Naive thymus-derived CD4-positive, alpha-beta T cell (primary cell): ENCODE data around the gene LONP1. TPM values are rescaled to one million over a fixed set of nuclear protein-coding genes. Genes with fewer than 3 reads are reported as not detected.
A peak's percentile ranks its signal among the peaks of the same experiment; 100 is the strongest.

Source experiments
- ATAC-seq: fragments of 150-1000 bp; cut with Tn5 transposase; 2 replicates; pipeline ENCODE4 v1.10.0; 2021; ENCODE audit warnings: mild to moderate bottlenecking, moderate library complexity
- CTCF ChIA-PET: fragments of 350-600 bp; sonication (Branson Sonifier 250); formaldehyde crosslinking; loops from one replicate; lab custom pipeline; 2021; ENCODE audit warnings: antibody characterized with exemption; lab: Charles Lee
- POLR2A ChIA-PET: fragments of 350-600 bp; sonication (Branson Sonifier 250); formaldehyde crosslinking; loops from one replicate; lab custom pipeline; 2021; ENCODE audit warnings: antibody characterized with exemption, inconsistent platforms; lab: Charles Lee
- DNase-seq, 9 donors: peaks; one replicate each; pipeline versions ENCODE4 v3.0.0 to v3.0.0-alpha.2; 2020 to 2022; ENCODE audit warnings: mixed read lengths in 1 of 9
- H3K27ac ChIP-seq: one replicate; pipeline ENCODE4 v1.7.0; 2013; ENCODE audit warnings: mild to moderate bottlenecking, low read depth, low read length, moderate library complexity
- H3K27me3 ChIP-seq, 2 donors: one replicate each; pipeline ENCODE4 v1.7.0; 2013; ENCODE audit warnings: low read length in 2 of 2, mild to moderate bottlenecking in 2 of 2, moderate library complexity in 2 of 2; ENCODE audit not compliant: control insufficient read depth in 2 of 2, insufficient read depth in 2 of 2
- H3K36me3 ChIP-seq, 3 experiments: 1 replicate in 2 of 3; 2 replicates in 1 of 3; pipeline ENCODE4 v1.7.0; 2013; ENCODE audit warnings: low read length in 3 of 3, mild to moderate bottlenecking in 3 of 3, moderate library complexity in 1 of 3; ENCODE audit not compliant: insufficient read depth in 3 of 3, control insufficient read depth in 2 of 3
- H3K4me1 ChIP-seq, 2 donors: one replicate each; pipeline ENCODE4 v1.7.0; 2013; ENCODE audit warnings: low read length in 2 of 2, mild to moderate bottlenecking in 2 of 2, moderate library complexity in 1 of 2; ENCODE audit not compliant: control insufficient read depth in 2 of 2, insufficient read depth in 2 of 2
- H3K4me3 ChIP-seq: 2 replicates; pipeline ENCODE4 v1.7.0; 2013; ENCODE audit warnings: mild to moderate bottlenecking, low read length
- H3K9me3 ChIP-seq, 3 experiments: 1 replicate in 2 of 3; 2 replicates in 1 of 3; pipeline ENCODE4 v1.7.0; 2013; ENCODE audit warnings: low read length in 3 of 3; ENCODE audit not compliant: control insufficient read depth in 2 of 3
- H3K27ac Mint-ChIP-seq, 9 donors: one replicate each; pipeline ENCODE4 v1.8.0; 2020 to 2022; ENCODE audit warnings: mixed read lengths in 9 of 9, mild to moderate bottlenecking in 8 of 9, moderate library complexity in 5 of 9, inconsistent platforms in 2 of 9
- H3K27me3 Mint-ChIP-seq, 5 donors: one replicate each; pipeline ENCODE4 v1.8.0; 2021 to 2022; ENCODE audit warnings: mixed read lengths in 5 of 5, mild to moderate bottlenecking in 1 of 5
- H3K36me3 Mint-ChIP-seq, 5 donors: one replicate each; pipeline ENCODE4 v1.8.0; 2020 to 2022; ENCODE audit warnings: mixed read lengths in 5 of 5, mild to moderate bottlenecking in 3 of 5, inconsistent platforms in 1 of 5
- H3K4me1 Mint-ChIP-seq, 7 donors: one replicate each; pipeline ENCODE4 v1.8.0; 2020 to 2022; ENCODE audit warnings: mixed read lengths in 7 of 7, mild to moderate bottlenecking in 3 of 7, inconsistent platforms in 1 of 7
- H3K4me3 Mint-ChIP-seq, 10 donors: one replicate each; pipeline ENCODE4 v1.8.0; 2020 to 2022; ENCODE audit warnings: mild to moderate bottlenecking in 10 of 10, mixed read lengths in 10 of 10, moderate library complexity in 6 of 10, inconsistent platforms in 2 of 10
- H3K9me3 Mint-ChIP-seq, 11 donors: one replicate each; pipeline ENCODE4 v1.8.0; 2020 to 2022; ENCODE audit warnings: mixed read lengths in 11 of 11, mild to moderate bottlenecking in 4 of 11, inconsistent platforms in 1 of 11, moderate library complexity in 1 of 11
- intact Hi-C, 2 donors: fragments of 100-400 bp; cut with micrococcal nuclease; formaldehyde crosslinking; loops; one replicate each; pipeline ENCODE4 v1.15.1; 2023
- polyA plus RNA-seq, 2 donors: library from polyadenylated mRNA; unstranded; fragments of 300-500 nt; fragmentation: Illumina TruSeq; gene quantifications; one replicate each; pipeline ENCODE4 v1.2.3, GENCODE V29; 2021
- total RNA-seq, 6 experiments: library from RNA in 5 of 6; stranded (reverse) in 5 of 6; gene quantifications; 1 replicate in 5 of 6; 2 replicates in 1 of 6; pipeline ENCODE4 v1.2.3 and lab custom pipeline; 2021 to 2026

Gene LONP1
- total and polyA plus RNA-seq, 7 experiments from 2014 or later, result 20.0 to 102 (median 73.6) TPM

DNA sequence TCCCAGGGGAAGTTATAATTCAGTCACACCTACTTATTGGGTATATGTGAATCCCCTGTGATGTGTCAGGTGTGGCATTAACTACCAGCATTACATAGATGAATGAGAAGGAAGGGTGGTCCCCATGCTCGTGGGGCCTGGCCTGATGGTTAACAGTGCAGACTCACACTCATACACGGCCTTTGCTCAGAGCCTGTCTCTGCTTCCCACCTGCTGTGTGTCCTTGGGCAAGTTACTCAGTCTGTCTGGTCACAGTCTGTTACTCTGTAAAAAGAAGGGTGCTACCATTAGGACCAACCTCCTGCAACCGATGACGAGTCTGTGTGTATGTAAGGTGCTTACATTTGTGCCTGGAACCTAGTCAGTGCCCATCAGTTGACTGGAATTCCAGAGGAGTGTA is 73.2 kb downstream of the LONP1 start:
- H3K36me3 ChIP-seq, result peaks cover 40 to 89% (median 46%) of the 10 kb centered on the region in 3 experiments
- H3K4me3 ChIP-seq, result no peak overlapping the region
- no peaks in the 10 kb centered on the region for H3K9me3 Mint-ChIP-seq
- intact Hi-C loops, result no loop called here
- POLR2A ChIA-PET, result interaction anchor here (1.0 kb wide), 1 partner anchor 22 kb away, joined by 5 read pairs; no protein-coding TSS in a partner anchor
- peaks cover 27 to 57% (median 31%) of the 10 kb centered on the region in 5 donors for H3K36me3 Mint-ChIP-seq
- H3K27ac Mint-ChIP-seq, result peak overlapping the region in 4 of 9 donors; percentile 13 to 80 (median 22)
- H3K4me1 Mint-ChIP-seq, result peaks cover 9 to 35% (median 29%) of the 10 kb centered on the region in 7 donors
- no peaks in the 10 kb centered on the region for H3K27me3 Mint-ChIP-seq
- no peaks in the 10 kb centered on the region for H3K9me3 ChIP-seq
- CTCF ChIA-PET, result no interaction called here
- H3K4me3 Mint-ChIP-seq, result no peak overlapping the region
- H3K27ac ChIP-seq, result no peak overlapping the region
- no peaks in the 10 kb centered on the region for H3K27me3 ChIP-seq
- no peaks in the 10 kb centered on the region for H3K4me1 ChIP-seq
- DNase-seq (no peak), ATAC-seq (no peak)

GRCh38 chr19:5645409-5645808 is 74.5 kb downstream of the LONP1 start:
- intact Hi-C loops, result no loop called here
- POLR2A ChIA-PET, result interaction anchor here (0.6 to 1.0 kb wide), 3 partner anchors 18 to 22 kb away, joined by 3 to 5 read pairs (median 3); partner anchors contain the start of gene SAFB

GRCh38 chr19:5644037-5644436 is 75.9 kb downstream of the LONP1 start:
- Mint-ChIP-seq H3K36me3 (peaks cover 30 to 51% (median 33%) of the 10 kb centered on the region in 5 donors), H3K27ac (peak overlapping the region in 3 of 9 donors; percentile 57 to 74 (median 71)), H3K4me3 (no peak overlapping the region), H3K27me3 (no peaks in the 10 kb centered on the region), H3K4me1 (peaks cover 11 to 50% (median 41%) of the 10 kb centered on the region in 7 donors), H3K9me3 (no peaks in the 10 kb centered on the region)
- Histone ChIP-seq H3K9me3 (no peaks in the 10 kb centered on the region), H3K27me3 (no peaks in the 10 kb centered on the region), H3K4me3 (no peak overlapping the region), H3K36me3 (peaks cover 26 to 77% (median 40%) of the 10 kb centered on the region in 3 experiments), H3K4me1 (no peaks in the 10 kb centered on the region), H3K27ac (no peak overlapping the region)
- DNase-seq, result no peak
- POLR2A ChIA-PET, result interaction anchor here (0.7 kb wide), 1 partner anchor 17 kb away, joined by 3 read pairs; no protein-coding TSS in a partner anchor
- no peak for ATAC-seq
- intact Hi-C loops, result no loop called here
- CTCF ChIA-PET, result no interaction called here

More at GRCh38 chr19:5645409-5645808, 74.5 kb downstream of the LONP1 start:
- H3K27me3 Mint-ChIP-seq, result no peaks in the 10 kb centered on the region
- peak overlapping the region in 4 of 9 donors; percentile 20 to 59 (median 40) for H3K27ac Mint-ChIP-seq
- Histone ChIP-seq H3K4me3 (no peak overlapping the region), H3K36me3 (peaks cover 31 to 85% (median 46%) of the 10 kb centered on the region in 3 experiments), H3K27ac (no peak overlapping the region), H3K9me3 (no peaks in the 10 kb centered on the region), H3K4me1 (no peaks in the 10 kb centered on the region), H3K27me3 (no peaks in the 10 kb centered on the region)
- H3K36me3 Mint-ChIP-seq, result peaks cover 30 to 60% (median 34%) of the 10 kb centered on the region in 5 donors
- ATAC-seq, result no peak
- peaks cover 9 to 42% (median 35%) of the 10 kb centered on the region in 7 donors for H3K4me1 Mint-ChIP-seq
- DNase-seq, result no peak
- H3K9me3 Mint-ChIP-seq, result no peaks in the 10 kb centered on the region
- no peak overlapping the region for H3K4me3 Mint-ChIP-seq
- CTCF ChIA-PET, result no interaction called here

GRCh38 chr19:5643060-5643459 is 76.9 kb downstream of the LONP1 start:
- Mint-ChIP-seq H3K27ac (peak overlapping the region in 2 of 9 donors; percentile 26 to 69), H3K4me3 (no peak overlapping the region), H3K27me3 (no peaks in the 10 kb centered on the region), H3K36me3 (peaks cover 25 to 46% (median 29%) of the 10 kb centered on the region in 5 donors), H3K4me1 (peaks cover 11 to 50% (median 41%) of the 10 kb centered on the region in 7 donors), H3K9me3 (no peaks in the 10 kb centered on the region)
- ChIA-PET CTCF (no interaction called here), POLR2A (interaction anchor here (0.7 kb wide), 1 partner anchor 16 kb away, joined by 3 read pairs; no protein-coding TSS in a partner anchor)
- intact Hi-C loops, result no loop called here
- no peaks in the 10 kb centered on the region for H3K9me3 ChIP-seq
- H3K4me1 ChIP-seq, result no peaks in the 10 kb centered on the region
- H3K4me3 ChIP-seq, result no peak overlapping the region
- no peak for ATAC-seq
- DNase-seq, result no peak
- H3K36me3 ChIP-seq, result peaks cover 26 to 76% (median 34%) of the 10 kb centered on the region in 3 experiments
- no peak overlapping the region for H3K27ac ChIP-seq
- no peaks in the 10 kb centered on the region for H3K27me3 ChIP-seq

DNA sequence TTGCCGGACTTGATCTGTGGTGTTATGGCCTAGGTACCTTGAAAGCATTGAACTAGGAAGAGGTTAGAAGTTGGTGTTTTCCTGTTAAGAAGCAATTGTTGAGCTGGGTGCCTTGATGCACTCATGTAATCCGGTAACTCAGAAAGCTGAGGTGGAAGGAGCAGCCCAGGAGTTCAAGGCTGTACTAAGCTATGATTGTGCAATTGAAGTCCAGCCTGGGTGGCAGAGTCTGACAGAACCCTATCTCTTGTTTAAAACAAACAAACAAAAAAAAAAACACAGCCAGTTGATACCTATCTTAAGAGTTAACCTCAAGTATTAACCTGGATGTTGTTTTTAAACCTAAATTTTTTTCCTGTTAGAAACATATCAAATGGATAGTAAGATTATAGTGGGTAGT is 77.7 kb downstream of the LONP1 start:
- ChIA-PET CTCF (no interaction called here), POLR2A (no interaction called here)
- no peaks in the 10 kb centered on the region for H3K9me3 ChIP-seq
- peaks cover 16 to 57% (median 47%) of the 10 kb centered on the region in 7 donors for H3K4me1 Mint-ChIP-seq
- peaks cover 22 to 43% (median 23%) of the 10 kb centered on the region in 5 donors for H3K36me3 Mint-ChIP-seq
- no peaks in the 10 kb centered on the region for H3K9me3 Mint-ChIP-seq
- no peak overlapping the region for H3K27ac ChIP-seq
- H3K27ac Mint-ChIP-seq, result peak overlapping the region in 2 of 9 donors; percentile 38 to 60
- ATAC-seq (no peak), DNase-seq (no peak)
- peaks cover 23 to 67% (median 25%) of the 10 kb centered on the region in 3 experiments for H3K36me3 ChIP-seq
- no peaks in the 10 kb centered on the region for H3K4me1 ChIP-seq
- H3K4me3 ChIP-seq, result no peak overlapping the region
- intact Hi-C loops, result no loop called here
- H3K27me3 Mint-ChIP-seq, result no peaks in the 10 kb centered on the region
- no peaks in the 10 kb centered on the region for H3K27me3 ChIP-seq
- H3K4me3 Mint-ChIP-seq, result no peak overlapping the region

Other genes starting within 250 kb of the LONP1 start
- gene TINCR, start 152.2 kb downstream of the LONP1 start, total RNA-seq, result 1 to 10 TPM in 2 of 5 experiments, under 1 TPM in 3; 0.70 to 1.9 (median 0.97) TPM
- not detected for gene TINCR, start 152.2 kb downstream of the LONP1 start, polyA plus RNA-seq
- 100 to 1,000 TPM; 112 to 250 (median 243) TPM for gene SAFB2, start 97.4 kb downstream of the LONP1 start, total RNA-seq
- 10 to 100 TPM; 28.5 to 49.2 TPM for gene SAFB2, start 97.4 kb downstream of the LONP1 start, polyA plus RNA-seq
- 100 to 1,000 TPM; 141 to 203 (median 174) TPM for gene SAFB, start 97.1 kb downstream of the LONP1 start, total RNA-seq
- gene SAFB, start 97.1 kb downstream of the LONP1 start, polyA plus RNA-seq, result 100 to 1,000 TPM in 1 of 2 donors, 10 to 100 TPM in 1; 50.3 to 153 TPM
- gene MICOS13, start 39.6 kb downstream of the LONP1 start, total RNA-seq, result 10 to 100 TPM; 26.1 to 49.3 (median 38.4) TPM
- gene MICOS13, start 39.6 kb downstream of the LONP1 start, polyA plus RNA-seq, result 100 to 1,000 TPM in 1 of 2 donors, 10 to 100 TPM in 1; 76.8 to 109 TPM
- 1 to 10 TPM; 2.8 to 5.2 (median 3.6) TPM for gene HSD11B1L, start 39.1 kb downstream of the LONP1 start, total RNA-seq
- gene HSD11B1L, start 39.1 kb downstream of the LONP1 start, polyA plus RNA-seq, result 1 to 10 TPM; 8.4 to 9.6 TPM
- gene RPL36, start 29.9 kb downstream of the LONP1 start, total RNA-seq, result 1,000 to 10,000 TPM in 3 of 5 experiments, 100 to 1,000 TPM in 2; 865 to 1,786 (median 1,037) TPM
- 1,000 to 10,000 TPM; 2,342 to 2,564 TPM for gene RPL36, start 29.9 kb downstream of the LONP1 start, polyA plus RNA-seq
- under 1 TPM in 1 of 5 experiments, not detected in 4; 0.07 TPM for gene CATSPERD, start 491 bp upstream of the LONP1 start, total RNA-seq
- not detected for gene CATSPERD, start 491 bp upstream of the LONP1 start, polyA plus RNA-seq
- 1 to 10 TPM; 4.7 to 8.6 (median 6.5) TPM for gene PRR22, start 64.6 kb upstream of the LONP1 start, total RNA-seq
- gene PRR22, start 64.6 kb upstream of the LONP1 start, polyA plus RNA-seq, result under 1 TPM in 1 of 2 donors, not detected in 1; 0.20 TPM
- gene DUS3L, start 71.0 kb upstream of the LONP1 start, total RNA-seq, result 100 to 1,000 TPM in 2 of 5 experiments, 10 to 100 TPM in 3; 53.2 to 179 (median 82.7) TPM
- gene DUS3L, start 71.0 kb upstream of the LONP1 start, polyA plus RNA-seq, result 10 to 100 TPM; 33.1 to 56.5 TPM
- 1 to 10 TPM in 1 of 5 experiments, under 1 TPM in 3, not detected in 1; 0.19 to 1.0 (median 0.81) TPM for gene NRTN, start 84.9 kb upstream of the LONP1 start, total RNA-seq
- under 1 TPM; 0.21 to 0.64 TPM for gene NRTN, start 84.9 kb upstream of the LONP1 start, polyA plus RNA-seq
- not detected for gene FUT6, start 119.6 kb upstream of the LONP1 start, total RNA-seq
- not detected for gene FUT6, start 119.6 kb upstream of the LONP1 start, polyA plus RNA-seq
- under 1 TPM in 2 of 5 experiments, not detected in 3; 0.29 to 0.45 TPM for gene FUT3, start 131.3 kb upstream of the LONP1 start, total RNA-seq
- gene FUT3, start 131.3 kb upstream of the LONP1 start, polyA plus RNA-seq, result not detected
- 1 to 10 TPM in 2 of 5 experiments, under 1 TPM in 1, not detected in 2; 0.24 to 6.2 (median 2.5) TPM for gene FUT5, start 150.4 kb upstream of the LONP1 start, total RNA-seq
- not detected for gene FUT5, start 150.4 kb upstream of the LONP1 start, polyA plus RNA-seq
- gene NDUFA11, start 183.6 kb upstream of the LONP1 start, total RNA-seq, result 100 to 1,000 TPM; 108 to 241 (median 135) TPM
- gene NDUFA11, start 183.6 kb upstream of the LONP1 start, polyA plus RNA-seq, result 100 to 1,000 TPM; 381 to 415 TPM
- 10 to 100 TPM; 13.1 to 39.4 (median 27.8) TPM for gene VMAC, start 184.7 kb upstream of the LONP1 start, total RNA-seq
- 1 to 10 TPM; 6.3 to 7.0 TPM for gene VMAC, start 184.7 kb upstream of the LONP1 start, polyA plus RNA-seq
- 10 to 100 TPM; 22.1 to 80.6 (median 58.5) TPM for gene CAPS, start 194.1 kb upstream of the LONP1 start, total RNA-seq
- gene CAPS, start 194.1 kb upstream of the LONP1 start, polyA plus RNA-seq, result 1 to 10 TPM; 1.6 to 4.1 TPM